Loucy (cell line): ENCODE results near the gene BCHE.

Experiments used
- EZH2phosphoT487 ChIP-seq: fragments of 200-600 bp; IDR thresholded peaks from 2 replicates; pipeline ENCODE4 v1.6.1; 2018; ENCODE audit warnings: antibody characterized with exemption, mild to moderate bottlenecking, moderate library complexity, borderline replicate concordance
- TF ChIP-seq, protein P1 (sequence below): fragments of 200-600 bp; sonication (generic); conservative IDR thresholded peaks from 2 replicates; pipeline ENCODE4 v1.5.1; 2014; ENCODE audit warnings: mild to moderate bottlenecking, antibody characterized with exemption, low read length

DNA sequence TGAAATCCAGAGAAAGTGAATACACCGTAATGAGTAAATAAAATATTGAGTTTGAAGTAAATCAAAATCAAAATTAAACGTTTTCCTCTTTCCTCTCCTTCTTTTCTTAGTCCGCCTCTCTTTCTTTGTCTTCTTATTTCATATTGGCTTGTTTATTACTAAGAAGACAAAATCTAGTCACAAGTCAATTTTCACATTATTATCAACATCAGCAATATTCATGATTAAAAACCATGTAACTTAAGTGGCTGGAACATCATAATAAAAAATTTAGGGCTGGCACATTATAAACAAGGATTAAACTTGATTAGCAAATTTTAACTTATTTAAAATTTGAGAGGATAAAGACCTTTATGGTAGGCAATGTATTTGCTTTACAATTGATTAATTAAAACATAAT is 61.4 kb downstream of the BCHE start:
- TF ChIP-seq, protein P1, sequence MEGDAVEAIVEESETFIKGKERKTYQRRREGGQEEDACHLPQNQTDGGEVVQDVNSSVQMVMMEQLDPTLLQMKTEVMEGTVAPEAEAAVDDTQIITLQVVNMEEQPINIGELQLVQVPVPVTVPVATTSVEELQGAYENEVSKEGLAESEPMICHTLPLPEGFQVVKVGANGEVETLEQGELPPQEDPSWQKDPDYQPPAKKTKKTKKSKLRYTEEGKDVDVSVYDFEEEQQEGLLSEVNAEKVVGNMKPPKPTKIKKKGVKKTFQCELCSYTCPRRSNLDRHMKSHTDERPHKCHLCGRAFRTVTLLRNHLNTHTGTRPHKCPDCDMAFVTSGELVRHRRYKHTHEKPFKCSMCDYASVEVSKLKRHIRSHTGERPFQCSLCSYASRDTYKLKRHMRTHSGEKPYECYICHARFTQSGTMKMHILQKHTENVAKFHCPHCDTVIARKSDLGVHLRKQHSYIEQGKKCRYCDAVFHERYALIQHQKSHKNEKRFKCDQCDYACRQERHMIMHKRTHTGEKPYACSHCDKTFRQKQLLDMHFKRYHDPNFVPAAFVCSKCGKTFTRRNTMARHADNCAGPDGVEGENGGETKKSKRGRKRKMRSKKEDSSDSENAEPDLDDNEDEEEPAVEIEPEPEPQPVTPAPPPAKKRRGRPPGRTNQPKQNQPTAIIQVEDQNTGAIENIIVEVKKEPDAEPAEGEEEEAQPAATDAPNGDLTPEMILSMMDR: no peak
- TF ChIP-seq EZH2phosphoT487: no peak
